Loucy (cell line): Measurements from ENCODE around the gene KAT2B.

ENCODE experiments used
- H2AFZ ChIP-seq: fragments of 200-600 bp; sonication (generic); 2 replicates; pipeline ENCODE4 v1.6.0; 2016; ENCODE audit warnings: antibody characterized with exemption, mild to moderate bottlenecking, low read length, moderate library complexity
- H3F3A ChIP-seq: fragments of 200-600 bp; 2 replicates; pipeline ENCODE4 v1.6.0; 2016; ENCODE audit warnings: antibody characterized with exemption, low read depth, mild to moderate bottlenecking
- H3K27me3 ChIP-seq: fragments of 200-600 bp; sonication (generic); 2 replicates; pipeline ENCODE4 v1.6.1; 2014; ENCODE audit warnings: low read length, mild to moderate bottlenecking; ENCODE audit not compliant: insufficient read depth, poor library complexity, severe bottlenecking
- H3K36me3 ChIP-seq: fragments of 200-600 bp; sonication (generic); 2 replicates; pipeline ENCODE4 v1.6.1; 2016; ENCODE audit warnings: low read length; ENCODE audit not compliant: insufficient read depth
- H3K4me1 ChIP-seq: fragments of 200-600 bp; sonication (generic); 2 replicates; pipeline ENCODE4 v1.5.1; 2014; ENCODE audit warnings: low read length, mild to moderate bottlenecking; ENCODE audit not compliant: insufficient read depth, poor library complexity, severe bottlenecking
- H3K4me2 ChIP-seq: fragments of 200-600 bp; sonication (generic); 2 replicates; pipeline ENCODE4 v1.6.0; 2014; ENCODE audit warnings: antibody characterized with exemption, low read length, low read depth, mild to moderate bottlenecking; ENCODE audit not compliant: poor library complexity, severe bottlenecking
- H3K4me3 ChIP-seq: fragments of 200-600 bp; sonication (generic); 2 replicates; pipeline ENCODE4 v1.5.1; 2014; ENCODE audit warnings: low read length, mild to moderate bottlenecking, mixed read lengths; ENCODE audit not compliant: poor library complexity, severe bottlenecking
- H3K79me2 ChIP-seq: fragments of 200-600 bp; sonication (generic); 2 replicates; pipeline ENCODE4 v1.6.1; 2014; ENCODE audit warnings: low read length; ENCODE audit not compliant: insufficient read depth
- H3K9ac ChIP-seq: fragments of 200-600 bp; sonication (generic); 2 replicates; pipeline ENCODE4 v1.6.0; 2014; ENCODE audit warnings: mild to moderate bottlenecking, low read depth, low read length, moderate library complexity; ENCODE audit not compliant: poor library complexity, severe bottlenecking
- H3K9me2 ChIP-seq: fragments of 200-600 bp; sonication (generic); replicated peaks from 2 replicates; pipeline ENCODE4 v1.6.1; 2016; ENCODE audit warnings: low read depth, low read length, mixed read lengths
- H3K9me3 ChIP-seq: fragments of 200-600 bp; sonication (generic); 2 replicates; pipeline ENCODE4 v1.6.1; 2014; ENCODE audit warnings: mild to moderate bottlenecking, antibody characterized with exemption, low read length, low read depth; ENCODE audit not compliant: insufficient read depth
- H4K20me1 ChIP-seq: fragments of 200-600 bp; sonication (generic); 2 replicates; pipeline ENCODE4 v1.6.0; 2014; ENCODE audit warnings: antibody characterized with exemption, low read length, mild to moderate bottlenecking; ENCODE audit not compliant: insufficient read depth, poor library complexity, severe bottlenecking
- EZH2phosphoT487 ChIP-seq: fragments of 200-600 bp; IDR thresholded peaks from 2 replicates; pipeline ENCODE4 v1.6.1; 2018; ENCODE audit warnings: antibody characterized with exemption, mild to moderate bottlenecking, moderate library complexity, borderline replicate concordance
- TF ChIP-seq, protein P1 (sequence below): fragments of 200-600 bp; sonication (generic); conservative IDR thresholded peaks from 2 replicates; pipeline ENCODE4 v1.5.1; 2014; ENCODE audit warnings: mild to moderate bottlenecking, antibody characterized with exemption, low read length

KAT2B gene

GRCh38 chr3:20076296-20076997, 36.2 kb downstream of the KAT2B start:
- Histone ChIP-seq H3K4me2 (no peak overlapping the region), H3F3A (no peaks in the 10 kb centered on the region)
- TF ChIP-seq, protein P1, sequence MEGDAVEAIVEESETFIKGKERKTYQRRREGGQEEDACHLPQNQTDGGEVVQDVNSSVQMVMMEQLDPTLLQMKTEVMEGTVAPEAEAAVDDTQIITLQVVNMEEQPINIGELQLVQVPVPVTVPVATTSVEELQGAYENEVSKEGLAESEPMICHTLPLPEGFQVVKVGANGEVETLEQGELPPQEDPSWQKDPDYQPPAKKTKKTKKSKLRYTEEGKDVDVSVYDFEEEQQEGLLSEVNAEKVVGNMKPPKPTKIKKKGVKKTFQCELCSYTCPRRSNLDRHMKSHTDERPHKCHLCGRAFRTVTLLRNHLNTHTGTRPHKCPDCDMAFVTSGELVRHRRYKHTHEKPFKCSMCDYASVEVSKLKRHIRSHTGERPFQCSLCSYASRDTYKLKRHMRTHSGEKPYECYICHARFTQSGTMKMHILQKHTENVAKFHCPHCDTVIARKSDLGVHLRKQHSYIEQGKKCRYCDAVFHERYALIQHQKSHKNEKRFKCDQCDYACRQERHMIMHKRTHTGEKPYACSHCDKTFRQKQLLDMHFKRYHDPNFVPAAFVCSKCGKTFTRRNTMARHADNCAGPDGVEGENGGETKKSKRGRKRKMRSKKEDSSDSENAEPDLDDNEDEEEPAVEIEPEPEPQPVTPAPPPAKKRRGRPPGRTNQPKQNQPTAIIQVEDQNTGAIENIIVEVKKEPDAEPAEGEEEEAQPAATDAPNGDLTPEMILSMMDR = no peak
- TF ChIP-seq EZH2phosphoT487 = no peak

GRCh38 chr3:20077068-20077467, 36.8 kb downstream of the KAT2B start:
- TF ChIP-seq EZH2phosphoT487 = no peak
- TF ChIP-seq, protein P1 = no peak
- Histone ChIP-seq H3K4me1 (peaks cover 12% of the 10 kb centered on the region), H3K27me3 (no peaks in the 10 kb centered on the region), H3K9me3 (no peaks in the 10 kb centered on the region), H4K20me1 (no peaks in the 10 kb centered on the region), H3K36me3 (peaks cover 5% of the 10 kb centered on the region; the same call in 1 of the 2 replicates), H3K9me2 (no peaks in the 10 kb centered on the region), H3K79me2 (no peaks in the 10 kb centered on the region), H2AFZ (no peak overlapping the region), H3K9ac (no peak overlapping the region), H3K4me2 (no peak overlapping the region), H3K4me3 (no peak overlapping the region), H3F3A (no peaks in the 10 kb centered on the region)

More at GRCh38 chr3:20076296-20076997, 36.2 kb downstream of the KAT2B start:
- Histone ChIP-seq H3K27me3 (no peaks in the 10 kb centered on the region), H3K4me1 (peaks cover 11% of the 10 kb centered on the region), H4K20me1 (no peaks in the 10 kb centered on the region), H3K36me3 (peaks cover 5% of the 10 kb centered on the region; the same call in 1 of the 2 replicates), H3K79me2 (no peaks in the 10 kb centered on the region; the same call in 1 of the 2 replicates), H2AFZ (no peak overlapping the region), H3K9ac (no peak overlapping the region), H3K4me3 (no peak overlapping the region), H3K9me2 (no peaks in the 10 kb centered on the region), H3K9me3 (no peaks in the 10 kb centered on the region)

- no peak for TF ChIP-seq EZH2phosphoT487
- TF ChIP-seq, protein P1 = no peak
- no peaks in the 10 kb centered on the region for H4K20me1 ChIP-seq
- H3K79me2 ChIP-seq = no peaks in the 10 kb centered on the region
- H3F3A ChIP-seq = no peaks in the 10 kb centered on the region
- H3K36me3 ChIP-seq = peaks cover 5% of the 10 kb centered on the region; the same call in 1 of the 2 replicates
- no peak overlapping the region for H3K9ac ChIP-seq
- no peaks in the 10 kb centered on the region for H3K27me3 ChIP-seq
- H3K4me1 ChIP-seq = peaks cover 12% of the 10 kb centered on the region
- H3K9me3 ChIP-seq = no peaks in the 10 kb centered on the region
- H3K9me2 ChIP-seq = no peaks in the 10 kb centered on the region
- H3K4me2 ChIP-seq = no peak overlapping the region
- no peak overlapping the region for H2AFZ ChIP-seq
- no peak overlapping the region for H3K4me3 ChIP-seq
Measured at GRCh38 chr3:20078194-20078714, 38.0 kb downstream of the KAT2B start.
